H1 (cell line): ENCODE measurements around the gene NUDC. TPM values are rescaled to one million over a fixed set of nuclear protein-coding genes. Genes with fewer than 3 reads are reported as not detected.

Experiments used
- BRCA1 ChIP-seq: IDR thresholded peaks from 2 replicates; pipeline ENCODE4 v1.6.1; 2012; ENCODE audit warnings: low read depth, low read length, improper control_type of control experiment
- CTBP2 ChIP-seq: IDR thresholded peaks from 2 replicates; pipeline ENCODE4 v1.7.0; 2011; ENCODE audit warnings: borderline replicate concordance, mild to moderate bottlenecking, moderate library complexity, mixed read lengths, low read length; ENCODE audit not compliant: insufficient read depth, insufficient read length
- RBBP5 ChIP-seq: IDR thresholded peaks from 2 replicates; pipeline ENCODE4 v1.7.1; 2012; ENCODE audit warnings: low read depth, mild to moderate bottlenecking, inconsistent platforms, low read length, moderate library complexity, borderline replicate concordance
- SRF ChIP-seq: IDR thresholded peaks from 2 replicates; pipeline ENCODE4 v1.6.1; 2011; ENCODE audit warnings: mild to moderate bottlenecking, low read depth, low read length, moderate library complexity
- TAF7 ChIP-seq: optimal IDR thresholded peaks from 2 replicates; pipeline ENCODE3; 2011; ENCODE audit warnings: low read depth, mild to moderate bottlenecking, inconsistent platforms, low read length, moderate library complexity, borderline replicate concordance
- polyA plus RNA-seq, 7 experiments: library from polyadenylated mRNA; depleted of rRNA in 3 of 7; stranded (reverse) in 5 of 7; unstranded in 2 of 7; fragments of >200 nt in 5 of 7; fragments of 200-250 nt in 2 of 7; gene quantifications; 1 replicate in 5 of 7; 2 replicates in 1 of 7; 4 replicates in 1 of 7; pipeline versions ENCODE4 v1.2.1 to v1.2.3, GENCODE V29; 2011 to 2013; ENCODE audit warnings: missing spikeins in 2 of 7, mixed read lengths in 2 of 7
- total RNA-seq: library from RNA; stranded (reverse); fragmentation: NEBNext Ultra II Directional; extraction: Animal tissue kit (Norgen Biotek cat#: 25700); gene quantifications from 2 replicates; pipeline ENCODE4 v1.2.1, GENCODE V29; 2021

NUDC gene
- total and polyA plus RNA-seq, 2 of the 8 experiments (the other 6 are each of a cell fraction or from before 2014, with no cell fraction given) = 43.2 to 131 TPM

GRCh38 chr1:26976621-26977510 is 55.3 kb downstream of the NUDC start (continued):
- TF ChIP-seq TAF7 (no peak), RBBP5 (no peak), CTBP2 (no peak), BRCA1 (no peak), SRF (no peak)
